Esophagus squamous epithelium (tissue), 5 donors: Measurements from ENCODE around the gene CALHM1. TPM values are rescaled to one million over a fixed set of nuclear protein-coding genes. Genes with fewer than 3 reads are reported as not detected.
A peak's percentile ranks its signal among the peaks of the same experiment; 100 is the strongest.

Experiments used
- DNase-seq: peaks from one replicate; lab custom pipeline; 2025; lab: John Stamatoyannopoulos, UW
- H3K27ac ChIP-seq, 4 donors: fragments of 200-600 bp; sonication (generic); one replicate each; pipeline ENCODE4 v1.5.1; 2016 to 2019; ENCODE audit warnings: mild to moderate bottlenecking in 1 of 4
- H3K27me3 ChIP-seq, 4 donors: fragments of 200-600 bp; sonication (generic); 1 replicate in 3 of 4; 2 replicates in 1 of 4; pipeline versions ENCODE4 v1.5.1 to v1.6.0; 2017 to 2021; ENCODE audit warnings: antibody characterized with exemption in 1 of 4
- H3K36me3 ChIP-seq, 3 donors: fragments of 200-600 bp; sonication (generic); one replicate each; pipeline ENCODE4 v1.5.1; 2016 to 2019
- H3K4me1 ChIP-seq, 3 donors: fragments of 200-600 bp; sonication (generic); one replicate each; pipeline ENCODE4 v1.5.1; 2017 to 2019
- H3K4me3 ChIP-seq, 4 donors: fragments of 200-600 bp; sonication (generic); 1 replicate in 3 of 4; 2 replicates in 1 of 4; pipeline ENCODE4 v1.5.1; 2016 to 2019; ENCODE audit warnings: mild to moderate bottlenecking in 2 of 4, moderate library complexity in 1 of 4
- H3K9me3 ChIP-seq, 3 donors: fragments of 200-600 bp; sonication (generic); one replicate each; pipeline ENCODE4 v1.5.1; 2016 to 2019
- CTCF ChIP-seq, 6 experiments: fragments of 450-650 bp in 4 of 6; fragments of 200-600 bp in 2 of 6; sonication (generic) in 2 of 6; IDR thresholded peaks; one replicate each; pipeline ENCODE4 v1.5.1; 2016 to 2019; ENCODE audit warnings: antibody characterized with exemption in 6 of 6, mild to moderate bottlenecking in 4 of 6, moderate library complexity in 4 of 6
- POLR2A ChIP-seq, 4 donors: fragments of 450-650 bp; IDR thresholded peaks; one replicate each; pipeline ENCODE4 v1.6.1; 2017; ENCODE audit warnings: antibody characterized with exemption in 4 of 4, mild to moderate bottlenecking in 4 of 4, moderate library complexity in 3 of 4
- WGBS, 2 donors: methylation state at CpG; one replicate each; pipeline ENCODE4 v1.1.5; 2018; 5-methylcytosine and 5-hydroxymethylcytosine counted together
- intact Hi-C: fragments of 100-400 bp; cut with DNase I; formaldehyde crosslinking; loops from one replicate; pipeline ENCODE4 v1.15.0; 2022
- total RNA-seq, 4 donors: library from RNA; depleted of rRNA; stranded (reverse); fragments of >200 nt; gene quantifications; one replicate each; pipeline ENCODE4 v1.1.0, GENCODE V29; 2016
- donor health status: DM: yes; HTN: yes; CAD: no.

CALHM1 gene
- total RNA-seq, 4 donors from 2014 or later: not detected

DNA sequence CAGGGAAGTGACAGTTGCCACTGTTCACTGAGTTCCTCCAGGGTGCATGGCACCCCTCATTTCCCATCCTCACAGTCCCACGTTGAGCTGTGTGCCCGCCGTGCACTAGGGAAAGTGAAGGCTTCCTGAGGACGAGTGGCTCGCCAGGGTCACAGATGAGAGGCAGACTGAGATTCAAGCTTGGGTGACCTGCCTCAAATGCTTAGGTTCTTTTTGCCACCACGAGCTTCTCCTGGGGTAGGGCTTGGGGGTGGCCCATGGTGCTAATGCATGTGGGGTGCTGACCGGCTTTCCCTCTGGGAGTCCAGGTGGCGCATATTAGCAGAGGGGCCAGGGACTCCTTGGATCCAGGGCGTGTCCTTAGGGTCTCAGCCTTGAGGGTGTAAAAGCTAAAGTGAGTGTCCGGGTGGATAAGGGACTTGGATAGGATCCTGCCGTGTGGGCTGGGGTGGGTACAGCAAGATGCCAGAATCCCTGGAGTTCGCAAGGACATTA is 8.5 kb downstream of the CALHM1 start:
- TF ChIP-seq CTCF (IDR thresholded peaks at IDR 0.05) (no peak), POLR2A (IDR thresholded peaks at IDR 0.05) (no peak)
- no peaks in the 10 kb centered on the region for H3K9me3 ChIP-seq
- peaks cover 0 to 3% (median 0%) of the 10 kb centered on the region in 4 donors for H3K27me3 ChIP-seq
- WGBS, 2 donors: 54 to 81% methylated on average over 4 to 8 of the region's 12 CpGs
- intact Hi-C loops: no loop called here
- peaks cover 5 to 52% (median 24%) of the 10 kb centered on the region in 3 donors for H3K36me3 ChIP-seq
- peaks cover 23 to 79% (median 60%) of the 10 kb centered on the region in 3 donors for H3K4me1 ChIP-seq
- peak overlapping the region in 3 of 4 donors; percentile 67 to 77 (median 73) for H3K4me3 ChIP-seq
- peak overlapping the region in 3 of 4 donors; percentile 91 to 94 (median 93) for H3K27ac ChIP-seq
- no peak for DNase-seq

GRCh38 chr10:103449208-103450144 is 9.2 kb downstream of the CALHM1 start:
- H3K4me1 ChIP-seq: peaks cover 23 to 86% (median 65%) of the 10 kb centered on the region in 3 donors
- no peak for DNase-seq
- WGBS, 2 donors: 63 to 87% methylated on average over 3 to 28 of the region's 34 CpGs
- intact Hi-C loops: no loop called here
- H3K36me3 ChIP-seq: peaks cover 13 to 60% (median 24%) of the 10 kb centered on the region in 3 donors
- H3K4me3 ChIP-seq: peak overlapping the region in 3 of 4 donors; percentile 67 to 77 (median 73)
- H3K27me3 ChIP-seq: peaks cover 0 to 3% (median 0%) of the 10 kb centered on the region in 4 donors
- no peak for TF ChIP-seq POLR2A (IDR thresholded peaks at IDR 0.05)
- peak in 1 of 6 experiments; percentile 3 for TF ChIP-seq CTCF (IDR thresholded peaks at IDR 0.05)
- no peaks in the 10 kb centered on the region for H3K9me3 ChIP-seq
- peak overlapping the region; percentile 22 to 94 (median 92) for H3K27ac ChIP-seq

- TF ChIP-seq CTCF (IDR thresholded peaks at IDR 0.05): no peak
- no peak for TF ChIP-seq POLR2A (IDR thresholded peaks at IDR 0.05)
- 29 to 71% methylated on average over 1 of the region's 1 CpG for WGBS, 2 donors
- H3K27ac ChIP-seq: peak overlapping the region in 3 of 4 donors; percentile 91 to 94 (median 93)
- no peaks in the 10 kb centered on the region for H3K9me3 ChIP-seq
- DNase-seq: no peak
- intact Hi-C loops: no loop called here
- peak overlapping the region in 2 of 4 donors; percentile 73 to 77 for H3K4me3 ChIP-seq
- peaks cover 20 to 67% (median 24%) of the 10 kb centered on the region in 3 donors for H3K36me3 ChIP-seq
- peaks cover 0 to 3% (median 0%) of the 10 kb centered on the region in 4 donors for H3K27me3 ChIP-seq
- H3K4me1 ChIP-seq: peaks cover 23 to 94% (median 65%) of the 10 kb centered on the region in 3 donors
Measured at GRCh38 chr10:103448746-103449145, 10.0 kb downstream of the CALHM1 start.

GRCh38 chr10:103447187-103447586 is 11.5 kb downstream of the CALHM1 start:
- Histone ChIP-seq H3K4me1 (peaks cover 23 to 91% (median 65%) of the 10 kb centered on the region in 3 donors), H3K9me3 (no peaks in the 10 kb centered on the region), H3K27ac (peak overlapping the region in 3 of 4 donors; percentile 91 to 93 (median 91)), H3K27me3 (no peaks in the 10 kb centered on the region), H3K4me3 (no peak overlapping the region), H3K36me3 (peaks cover 20 to 83% (median 35%) of the 10 kb centered on the region in 3 donors)
- WGBS, 2 donors: 91 to 95% methylated on average over 13 of the region's 23 CpGs
- DNase-seq: no peak
- TF ChIP-seq POLR2A (IDR thresholded peaks at IDR 0.05) (no peak), CTCF (IDR thresholded peaks at IDR 0.05) (no peak)
- intact Hi-C loops: no loop called here
